ENCODE data around the gene FCAMR.

DNA sequence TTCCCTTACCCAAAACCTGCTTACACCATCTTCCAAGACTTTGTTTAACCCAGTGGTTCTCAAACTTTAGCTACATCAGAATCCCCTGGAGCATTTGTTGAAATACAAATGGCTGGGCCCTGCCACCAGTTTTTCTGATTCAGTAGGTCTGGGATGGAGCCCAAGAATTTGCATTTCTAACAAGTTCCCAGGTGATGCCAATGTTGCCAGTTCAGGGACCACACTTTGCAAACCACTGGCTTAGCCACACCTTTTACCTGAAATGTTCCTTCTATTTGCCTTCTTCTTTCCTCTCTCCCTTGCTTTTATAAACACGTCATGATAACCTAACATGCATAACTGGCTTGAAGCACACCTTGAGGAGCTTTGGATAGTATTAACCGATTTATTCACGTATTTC lies 16.1 kb upstream of the FCAMR start:
- TF ChIP-seq, protein P1, sequence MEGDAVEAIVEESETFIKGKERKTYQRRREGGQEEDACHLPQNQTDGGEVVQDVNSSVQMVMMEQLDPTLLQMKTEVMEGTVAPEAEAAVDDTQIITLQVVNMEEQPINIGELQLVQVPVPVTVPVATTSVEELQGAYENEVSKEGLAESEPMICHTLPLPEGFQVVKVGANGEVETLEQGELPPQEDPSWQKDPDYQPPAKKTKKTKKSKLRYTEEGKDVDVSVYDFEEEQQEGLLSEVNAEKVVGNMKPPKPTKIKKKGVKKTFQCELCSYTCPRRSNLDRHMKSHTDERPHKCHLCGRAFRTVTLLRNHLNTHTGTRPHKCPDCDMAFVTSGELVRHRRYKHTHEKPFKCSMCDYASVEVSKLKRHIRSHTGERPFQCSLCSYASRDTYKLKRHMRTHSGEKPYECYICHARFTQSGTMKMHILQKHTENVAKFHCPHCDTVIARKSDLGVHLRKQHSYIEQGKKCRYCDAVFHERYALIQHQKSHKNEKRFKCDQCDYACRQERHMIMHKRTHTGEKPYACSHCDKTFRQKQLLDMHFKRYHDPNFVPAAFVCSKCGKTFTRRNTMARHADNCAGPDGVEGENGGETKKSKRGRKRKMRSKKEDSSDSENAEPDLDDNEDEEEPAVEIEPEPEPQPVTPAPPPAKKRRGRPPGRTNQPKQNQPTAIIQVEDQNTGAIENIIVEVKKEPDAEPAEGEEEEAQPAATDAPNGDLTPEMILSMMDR (IDR thresholded peaks at IDR 0.05 in 4 of 5, conservative IDR thresholded peaks at IDR 0.05 in 1 of 5) = no peak
- TF ChIP-seq POLR2A (IDR thresholded peaks at IDR 0.05) = no peak

Measured in gastrocnemius medialis (tissue), 4 donors.